ENCODE measurements around the gene MTCL1.

- TF ChIP-seq CTCF (IDR thresholded peaks at IDR 0.05; ENCODE audit: low read depth, low read length, missing input control) (no peak), REST (IDR thresholded peaks at IDR 0.05) (no peak), SP1 (IDR thresholded peaks at IDR 0.05) (no peak), MAX (IDR thresholded peaks at IDR 0.05) (no peak), ATF3 (IDR thresholded peaks at IDR 0.05) (no peak), ZBTB33 (IDR thresholded peaks at IDR 0.05) (no peak), GABPA (IDR thresholded peaks at IDR 0.05 in 1 of 2, conservative IDR thresholded peaks at IDR 0.05 in 1 of 2) (no peak)
Observed at GRCh38 chr18:8657873-8658470, 47.4 kb upstream of the MTCL1 start.
